PC-9 (cell line): Measurements from ENCODE around the gene FGF3. TPM values are rescaled to one million over a fixed set of nuclear protein-coding genes. Genes with fewer than 3 reads are reported as not detected.

ENCODE experiments used
- BruUV-seq: library from RNA; stranded (reverse); fragments of 400-500 nt; replicated peaks from 2 replicates; lab custom pipeline; 2021; lab: Mats Ljungman, UMichigan
- CTCF ChIA-PET: fragments of 300-600 bp; sonication (Branson Sonifier 250); formaldehyde crosslinking; loops from one replicate; lab custom pipeline; 2022; ENCODE audit warnings: antibody characterized with exemption; lab: Charles Lee
- POLR2A ChIA-PET: fragments of 300-600 bp; sonication (Branson Sonifier 250); formaldehyde crosslinking; loops from one replicate; lab custom pipeline; 2022; ENCODE audit warnings: antibody characterized with exemption; ENCODE audit not compliant: unreplicated experiment; lab: Charles Lee
- DNase-seq, 2 experiments: peaks; one replicate each; pipeline versions ENCODE4 v3.0.0 to v3.0.0-alpha.2; 2015 to 2022; ENCODE audit warnings: mixed read lengths in 1 of 2
- H2AFZ ChIP-seq: fragments of 200-600 bp; sonication (generic); 2 replicates; pipeline ENCODE4 v1.8.1; 2017; ENCODE audit warnings: antibody characterized with exemption
- H3F3A ChIP-seq: fragments of 200-600 bp; sonication (generic); 2 replicates; pipeline ENCODE4 v1.8.1; 2017; ENCODE audit warnings: antibody characterized with exemption, mild to moderate bottlenecking, low read depth; ENCODE audit not compliant: insufficient read depth
- H3K27ac ChIP-seq: fragments of 200-600 bp; sonication (generic); 2 replicates; pipeline ENCODE4 v1.6.1; 2016; ENCODE audit warnings: mixed run types
- H3K27me3 ChIP-seq: fragments of 200-600 bp; sonication (generic); 2 replicates; pipeline ENCODE4 v1.6.1; 2016; ENCODE audit warnings: low read depth, mixed run types; ENCODE audit not compliant: insufficient read depth
- H3K36me3 ChIP-seq: fragments of 200-600 bp; sonication (generic); 2 replicates; pipeline ENCODE4 v1.6.1; 2016; ENCODE audit warnings: low read depth, mixed run types
- H3K4me1 ChIP-seq: fragments of 200-600 bp; sonication (generic); replicated peaks from 2 replicates; pipeline ENCODE4 v1.6.1; 2016; ENCODE audit warnings: mixed run types; ENCODE audit not compliant: insufficient read depth
- H3K4me2 ChIP-seq: fragments of 200-600 bp; sonication (generic); 2 replicates; pipeline ENCODE4 v1.6.1; 2017; ENCODE audit warnings: mixed run types
- H3K4me3 ChIP-seq: fragments of 200-600 bp; sonication (generic); 2 replicates; pipeline ENCODE4 v1.6.1; 2016; ENCODE audit warnings: mixed run types
- H3K79me2 ChIP-seq: fragments of 200-600 bp; sonication (generic); 2 replicates; pipeline ENCODE4 v1.6.1; 2017; ENCODE audit warnings: low read depth, mixed run types
- H3K9me2 ChIP-seq: fragments of 200-600 bp; sonication (generic); 2 replicates; pipeline ENCODE4 v1.8.1; 2017; ENCODE audit warnings: mild to moderate bottlenecking; ENCODE audit not compliant: insufficient read depth
- H3K9me3 ChIP-seq: fragments of 200-600 bp; sonication (generic); 2 replicates; pipeline ENCODE4 v1.8.1; 2016; ENCODE audit warnings: low read depth; ENCODE audit not compliant: insufficient read depth
- H4K20me1 ChIP-seq: fragments of 200-600 bp; sonication (generic); 2 replicates; pipeline ENCODE4 v1.8.1; 2017; ENCODE audit not compliant: insufficient read depth
- EZH2 ChIP-seq: fragments of 200-600 bp; sonication (generic); IDR thresholded peaks from 2 replicates; pipeline ENCODE4 v1.8.0; 2017; ENCODE audit warnings: antibody characterized with exemption, low read depth
- intact Hi-C: fragments of 100-400 bp; cut with micrococcal nuclease; formaldehyde crosslinking; loops from one replicate; pipeline ENCODE4 v1.10.0; 2022; ENCODE audit not compliant: unreplicated experiment
- total RNA-seq: library from RNA; stranded (reverse); gene quantifications from 2 replicates; pipeline ENCODE4 v1.2.3, GENCODE V29; 2021
- TF ChIP-seq, protein P1 (sequence below): fragments of 200-600 bp; sonication (generic); conservative IDR thresholded peaks from 2 replicates; pipeline ENCODE4 v1.6.1; 2017; ENCODE audit warnings: mixed run types, antibody characterized with exemption, mild to moderate bottlenecking, moderate library complexity

The FGF3 gene
- total RNA-seq, 1 experiment from 2014 or later: not detected

DNA sequence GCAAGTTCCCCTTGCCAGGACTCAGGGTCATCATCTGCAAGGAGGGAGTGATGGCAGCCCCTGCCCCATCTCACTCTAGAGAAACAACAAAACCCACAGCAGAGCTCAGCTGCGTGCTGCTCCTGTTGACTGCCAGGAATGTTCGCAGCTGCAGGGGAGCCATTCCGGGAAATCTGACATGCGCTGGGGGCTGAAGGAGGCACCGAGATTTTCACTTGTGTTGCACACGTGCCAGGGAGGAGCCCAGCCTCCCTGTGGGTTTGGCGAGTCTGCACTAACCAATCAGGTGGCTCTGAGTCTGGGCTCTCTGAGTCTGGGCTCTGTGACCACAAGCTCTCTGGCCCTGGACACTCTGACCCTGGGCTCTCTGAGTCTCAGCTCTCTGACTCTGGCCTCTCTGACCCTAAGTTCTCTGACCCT, 10.5 kb downstream of the FGF3 start:
- no peaks in the 10 kb centered on the region for H3K9me3 ChIP-seq
- H4K20me1 ChIP-seq: no peaks in the 10 kb centered on the region
- intact Hi-C loops: loop anchor here (10.0 kb wide), 1 partner anchor 386 kb away; no protein-coding TSS in a partner anchor
- POLR2A ChIA-PET: no interaction called here
- peaks cover 22% of the 10 kb centered on the region for H3K4me1 ChIP-seq
- no peaks in the 10 kb centered on the region for H3K79me2 ChIP-seq
- H3F3A ChIP-seq: peaks cover 12% of the 10 kb centered on the region; the same call in 1 of the 2 replicates
- H3K4me2 ChIP-seq: no peak overlapping the region
- no peaks in the 10 kb centered on the region for H3K36me3 ChIP-seq
- TF ChIP-seq EZH2: no peak
- TF ChIP-seq, protein P1, sequence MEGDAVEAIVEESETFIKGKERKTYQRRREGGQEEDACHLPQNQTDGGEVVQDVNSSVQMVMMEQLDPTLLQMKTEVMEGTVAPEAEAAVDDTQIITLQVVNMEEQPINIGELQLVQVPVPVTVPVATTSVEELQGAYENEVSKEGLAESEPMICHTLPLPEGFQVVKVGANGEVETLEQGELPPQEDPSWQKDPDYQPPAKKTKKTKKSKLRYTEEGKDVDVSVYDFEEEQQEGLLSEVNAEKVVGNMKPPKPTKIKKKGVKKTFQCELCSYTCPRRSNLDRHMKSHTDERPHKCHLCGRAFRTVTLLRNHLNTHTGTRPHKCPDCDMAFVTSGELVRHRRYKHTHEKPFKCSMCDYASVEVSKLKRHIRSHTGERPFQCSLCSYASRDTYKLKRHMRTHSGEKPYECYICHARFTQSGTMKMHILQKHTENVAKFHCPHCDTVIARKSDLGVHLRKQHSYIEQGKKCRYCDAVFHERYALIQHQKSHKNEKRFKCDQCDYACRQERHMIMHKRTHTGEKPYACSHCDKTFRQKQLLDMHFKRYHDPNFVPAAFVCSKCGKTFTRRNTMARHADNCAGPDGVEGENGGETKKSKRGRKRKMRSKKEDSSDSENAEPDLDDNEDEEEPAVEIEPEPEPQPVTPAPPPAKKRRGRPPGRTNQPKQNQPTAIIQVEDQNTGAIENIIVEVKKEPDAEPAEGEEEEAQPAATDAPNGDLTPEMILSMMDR: no peak
- BruUV-seq: no TSS peak
- no peak overlapping the region for H3K27ac ChIP-seq
- no peaks in the 10 kb centered on the region for H3K27me3 ChIP-seq
- H3K4me3 ChIP-seq: no peak overlapping the region
- no peaks in the 10 kb centered on the region for H3K9me2 ChIP-seq
- CTCF ChIA-PET: no interaction called here
- no peak for DNase-seq
- no peak overlapping the region for H2AFZ ChIP-seq

DNA sequence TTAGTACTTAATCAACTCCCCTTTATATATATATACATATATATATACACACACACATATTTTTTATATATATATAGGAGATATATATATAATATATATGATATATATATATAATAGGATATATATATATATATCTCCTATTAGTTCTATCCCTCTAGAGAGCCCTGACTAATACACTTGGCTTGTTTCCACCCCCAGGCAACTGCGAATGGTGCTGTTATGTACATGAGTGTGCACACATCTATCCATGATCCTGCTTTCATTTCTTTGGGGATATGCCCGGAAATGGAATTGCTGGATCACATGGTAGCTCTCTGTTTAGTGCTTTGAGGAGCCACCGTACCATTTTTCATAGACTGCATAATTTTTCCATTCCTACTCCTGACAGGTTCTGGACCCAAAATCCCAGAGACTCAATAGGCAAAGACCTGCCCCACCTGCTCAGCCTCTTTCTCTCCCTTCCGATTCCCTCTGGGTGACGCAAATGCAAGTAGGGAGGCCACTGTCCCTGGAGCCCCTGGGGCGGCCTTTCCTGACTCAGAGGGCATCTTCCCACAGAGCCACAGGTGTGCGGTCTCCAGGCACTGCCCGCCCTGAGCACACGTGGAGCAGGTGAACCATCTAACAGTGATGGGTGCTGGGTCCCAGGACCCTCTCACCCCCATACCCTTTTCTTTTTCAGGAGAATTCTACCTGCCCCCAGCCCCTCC, 12.0 kb downstream of the FGF3 start:
- Histone ChIP-seq H3K27ac (0 out of 2 replicates have a peak overlapping the region, but pooled peaks have one; percentile 30), H3K4me3 (no peak overlapping the region), H3F3A (peaks cover 13% of the 10 kb centered on the region; the same call in 1 of the 2 replicates), H3K9me2 (no peaks in the 10 kb centered on the region), H3K27me3 (no peaks in the 10 kb centered on the region), H3K4me2 (peak overlapping the region; percentile 47; the same call in 1 of the 2 replicates), H3K36me3 (no peaks in the 10 kb centered on the region), H2AFZ (no peak overlapping the region), H4K20me1 (no peaks in the 10 kb centered on the region), H3K4me1 (peaks cover 22% of the 10 kb centered on the region), H3K79me2 (no peaks in the 10 kb centered on the region), H3K9me3 (no peaks in the 10 kb centered on the region)
- TF ChIP-seq EZH2: no peak
- TF ChIP-seq, protein P1: no peak
- intact Hi-C loops: loop anchor here (10.0 kb wide), 1 partner anchor 388 kb away; no protein-coding TSS in a partner anchor
- POLR2A ChIA-PET: no interaction called here
- CTCF ChIA-PET: no interaction called here
- BruUV-seq: no TSS peak
- DNase-seq: peak; percentile 75 to 78

DNA sequence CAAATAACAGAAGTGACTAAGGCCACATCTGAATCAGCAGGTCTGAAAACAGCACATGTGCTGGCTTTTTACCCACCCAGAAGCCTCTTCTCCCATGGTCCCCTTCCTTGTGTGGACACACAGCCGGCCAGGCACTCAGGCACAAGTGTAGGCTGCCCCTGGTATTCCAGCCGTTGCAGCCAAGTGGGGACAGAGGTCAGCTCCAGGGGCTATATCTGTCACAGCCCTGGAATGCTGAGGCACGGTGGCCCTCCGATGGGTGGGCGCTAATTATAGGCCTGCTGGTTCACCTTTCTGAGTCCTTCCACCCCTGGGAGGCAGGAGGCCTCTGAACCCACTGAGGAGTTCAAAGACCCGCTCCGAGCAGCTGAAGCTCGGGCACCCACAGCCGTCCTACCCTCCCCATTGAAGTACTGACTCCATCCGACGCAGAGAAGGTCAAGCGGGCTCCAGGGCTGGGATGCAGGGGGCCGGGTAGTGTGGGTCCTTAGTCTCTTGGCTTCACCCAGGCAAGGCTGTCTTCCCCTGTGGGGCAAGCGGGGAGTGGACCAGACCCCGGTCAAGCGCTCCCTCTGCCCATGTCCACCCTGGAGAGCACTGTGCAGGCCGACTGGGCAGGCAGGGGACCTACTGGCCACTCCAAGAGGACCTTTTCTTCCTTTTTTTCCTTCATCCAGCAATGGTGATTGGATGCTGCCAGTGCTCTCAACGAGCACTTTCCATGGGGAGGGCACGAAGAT, 14.3 kb downstream of the FGF3 start:
- intact Hi-C loops: loop anchor here (10.0 kb wide), 1 partner anchor 390 kb away; no protein-coding TSS in a partner anchor
- H3K27ac ChIP-seq: no peak overlapping the region
- CTCF ChIA-PET: interaction anchor here (0.6 kb wide), 1 partner anchor 23 kb away, joined by 4 read pairs; no protein-coding TSS in a partner anchor
- H3K27me3 ChIP-seq: no peaks in the 10 kb centered on the region
- BruUV-seq: no TSS peak
- H4K20me1 ChIP-seq: no peaks in the 10 kb centered on the region
- POLR2A ChIA-PET: no interaction called here
- no peak overlapping the region for H3K4me2 ChIP-seq
- no peak overlapping the region for H2AFZ ChIP-seq
- H3K9me2 ChIP-seq: no peaks in the 10 kb centered on the region
- H3K79me2 ChIP-seq: no peaks in the 10 kb centered on the region
- H3K4me3 ChIP-seq: no peak overlapping the region
- TF ChIP-seq, protein P1: no peak
- TF ChIP-seq EZH2: no peak
- H3K36me3 ChIP-seq: no peaks in the 10 kb centered on the region
- H3F3A ChIP-seq: peaks cover 17% of the 10 kb centered on the region; the same call in 1 of the 2 replicates
- H3K4me1 ChIP-seq: peaks cover 13% of the 10 kb centered on the region
- H3K9me3 ChIP-seq: no peaks in the 10 kb centered on the region
- DNase-seq: no peak
